ENCODE measurements around the gene TAGLN.

TAGLN gene

DNA sequence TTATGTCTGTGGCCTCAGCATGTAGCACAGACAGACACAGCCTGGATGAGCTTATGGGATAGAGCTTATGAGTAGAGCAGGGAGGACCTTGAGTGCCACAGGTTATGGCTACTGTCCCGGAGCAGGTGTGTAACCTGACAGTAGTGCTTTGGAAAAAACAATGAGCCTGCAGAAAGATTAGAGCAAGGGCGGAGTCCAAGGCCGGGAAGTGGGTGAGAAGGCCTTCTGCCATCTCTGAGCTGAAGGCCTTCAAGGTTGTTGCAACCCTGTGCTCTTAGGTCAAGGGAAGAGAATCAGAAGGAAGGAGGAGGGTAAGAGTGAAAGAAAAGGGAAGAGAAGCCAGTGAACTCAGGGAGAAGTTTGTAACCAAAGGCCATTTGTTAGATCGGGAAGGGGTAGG lies 3.9 kb upstream of the TAGLN start:
- TF ChIP-seq, protein P1, sequence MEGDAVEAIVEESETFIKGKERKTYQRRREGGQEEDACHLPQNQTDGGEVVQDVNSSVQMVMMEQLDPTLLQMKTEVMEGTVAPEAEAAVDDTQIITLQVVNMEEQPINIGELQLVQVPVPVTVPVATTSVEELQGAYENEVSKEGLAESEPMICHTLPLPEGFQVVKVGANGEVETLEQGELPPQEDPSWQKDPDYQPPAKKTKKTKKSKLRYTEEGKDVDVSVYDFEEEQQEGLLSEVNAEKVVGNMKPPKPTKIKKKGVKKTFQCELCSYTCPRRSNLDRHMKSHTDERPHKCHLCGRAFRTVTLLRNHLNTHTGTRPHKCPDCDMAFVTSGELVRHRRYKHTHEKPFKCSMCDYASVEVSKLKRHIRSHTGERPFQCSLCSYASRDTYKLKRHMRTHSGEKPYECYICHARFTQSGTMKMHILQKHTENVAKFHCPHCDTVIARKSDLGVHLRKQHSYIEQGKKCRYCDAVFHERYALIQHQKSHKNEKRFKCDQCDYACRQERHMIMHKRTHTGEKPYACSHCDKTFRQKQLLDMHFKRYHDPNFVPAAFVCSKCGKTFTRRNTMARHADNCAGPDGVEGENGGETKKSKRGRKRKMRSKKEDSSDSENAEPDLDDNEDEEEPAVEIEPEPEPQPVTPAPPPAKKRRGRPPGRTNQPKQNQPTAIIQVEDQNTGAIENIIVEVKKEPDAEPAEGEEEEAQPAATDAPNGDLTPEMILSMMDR (IDR thresholded peaks at IDR 0.05; ENCODE audit: low read depth, low read length): no peak
- no peak for DNase-seq (ENCODE audit: low read depth, low spot score)
- in situ Hi-C loops (cut with HindIII; ENCODE audit: low sequenced_read_pairs): no loop called here
- no peak overlapping the region for H3K4me3 ChIP-seq (ENCODE audit: low read depth, low read length)

DNA sequence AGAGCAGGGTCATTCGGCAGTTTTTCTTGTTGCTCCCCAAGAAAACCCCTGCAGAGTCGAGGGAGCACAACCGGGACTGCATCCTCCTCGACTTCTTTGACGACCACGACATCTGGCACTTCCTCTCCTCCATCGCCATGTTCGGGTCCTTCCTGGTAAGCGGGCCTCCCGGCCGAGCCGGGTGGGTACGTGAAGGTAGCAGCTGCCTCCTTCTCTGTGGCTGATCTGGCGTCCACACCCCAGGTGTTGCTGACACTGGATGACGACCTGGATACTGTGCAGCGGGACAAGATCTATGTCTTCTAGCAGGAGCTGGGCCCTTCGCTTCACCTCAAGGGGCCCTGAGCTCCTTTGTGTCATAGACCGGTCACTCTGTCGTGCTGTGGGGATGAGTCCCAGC lies 3.4 kb upstream of the TAGLN start:
- in situ Hi-C loops (cut with HindIII; ENCODE audit: low sequenced_read_pairs): no loop called here
- no peak for DNase-seq (ENCODE audit: low read depth, low spot score)
- no peak overlapping the region for H3K4me3 ChIP-seq (ENCODE audit: low read depth, low read length)
- TF ChIP-seq, protein P1 (IDR thresholded peaks at IDR 0.05; ENCODE audit: low read depth, low read length): no peak

DNA sequence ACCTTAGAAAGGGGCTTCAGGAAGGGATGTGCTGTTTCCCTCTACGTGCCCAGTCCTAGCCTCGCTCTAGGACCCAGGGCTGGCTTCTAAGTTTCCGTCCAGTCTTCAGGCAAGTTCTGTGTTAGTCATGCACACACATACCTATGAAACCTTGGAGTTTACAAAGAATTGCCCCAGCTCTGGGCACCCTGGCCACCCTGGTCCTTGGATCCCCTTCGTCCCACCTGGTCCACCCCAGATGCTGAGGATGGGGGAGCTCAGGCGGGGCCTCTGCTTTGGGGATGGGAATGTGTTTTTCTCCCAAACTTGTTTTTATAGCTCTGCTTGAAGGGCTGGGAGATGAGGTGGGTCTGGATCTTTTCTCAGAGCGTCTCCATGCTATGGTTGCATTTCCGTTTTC lies 2.2 kb upstream of the TAGLN start:
- in situ Hi-C loops (cut with HindIII; ENCODE audit: low sequenced_read_pairs): no loop called here
- H3K4me3 ChIP-seq (ENCODE audit: low read depth, low read length): no peak overlapping the region
- no peak for DNase-seq (ENCODE audit: low read depth, low spot score)
- TF ChIP-seq, protein P1 (IDR thresholded peaks at IDR 0.05; ENCODE audit: low read depth, low read length): no peak

DNA sequence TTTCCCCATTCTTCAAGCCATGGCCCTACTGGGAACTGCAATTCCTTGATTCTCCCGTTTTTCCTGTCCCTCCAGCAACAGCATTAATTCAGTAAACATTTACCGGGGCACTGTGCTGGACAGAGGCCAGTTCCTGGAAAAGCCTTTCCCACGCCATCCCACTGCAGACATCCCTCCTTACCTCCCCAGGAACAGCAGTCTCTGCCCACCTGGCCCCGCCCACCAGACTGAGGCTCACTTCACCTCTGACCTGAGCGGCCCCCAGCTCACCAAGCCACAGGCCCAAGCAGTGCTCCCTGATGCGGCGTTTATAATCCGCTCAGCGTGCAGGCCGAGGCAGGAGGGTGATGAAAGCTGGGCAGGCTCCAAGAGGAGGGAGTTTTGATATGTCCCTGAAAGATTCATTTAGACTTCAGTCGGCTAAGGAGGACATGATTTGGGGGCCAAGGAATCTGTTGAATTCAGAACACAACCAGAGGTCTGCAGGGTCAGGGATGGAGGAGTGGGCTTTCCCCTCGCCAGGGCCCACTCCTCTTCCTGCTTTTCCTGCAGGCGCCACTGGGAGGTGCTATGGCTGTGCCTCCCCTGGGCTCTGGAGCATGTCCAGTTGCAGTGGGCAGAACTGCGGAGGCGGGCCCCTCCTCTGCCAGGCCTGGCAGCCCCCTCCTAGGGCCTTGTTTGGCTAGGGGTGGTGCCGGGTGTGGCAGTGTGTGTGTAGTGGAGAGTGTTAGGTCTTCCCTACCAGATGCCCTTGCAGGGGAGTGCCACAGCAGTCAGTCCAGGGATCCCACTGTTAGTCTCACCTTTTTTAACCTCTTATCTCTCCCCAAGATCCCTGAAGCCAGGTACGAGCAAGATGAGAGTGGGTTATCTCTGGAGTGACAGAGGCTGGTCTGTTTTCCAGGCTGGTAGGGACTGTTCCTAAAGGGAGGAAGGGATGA lies 1.4 kb upstream of the TAGLN start:
- in situ Hi-C loops (cut with HindIII; ENCODE audit: low sequenced_read_pairs): no loop called here
- no peak for DNase-seq (ENCODE audit: low read depth, low spot score)
- TF ChIP-seq, protein P1 (IDR thresholded peaks at IDR 0.05; ENCODE audit: low read depth, low read length): peak; percentile 63
- H3K4me3 ChIP-seq (ENCODE audit: low read depth, low read length): peak overlapping the region; percentile 64

DNA sequence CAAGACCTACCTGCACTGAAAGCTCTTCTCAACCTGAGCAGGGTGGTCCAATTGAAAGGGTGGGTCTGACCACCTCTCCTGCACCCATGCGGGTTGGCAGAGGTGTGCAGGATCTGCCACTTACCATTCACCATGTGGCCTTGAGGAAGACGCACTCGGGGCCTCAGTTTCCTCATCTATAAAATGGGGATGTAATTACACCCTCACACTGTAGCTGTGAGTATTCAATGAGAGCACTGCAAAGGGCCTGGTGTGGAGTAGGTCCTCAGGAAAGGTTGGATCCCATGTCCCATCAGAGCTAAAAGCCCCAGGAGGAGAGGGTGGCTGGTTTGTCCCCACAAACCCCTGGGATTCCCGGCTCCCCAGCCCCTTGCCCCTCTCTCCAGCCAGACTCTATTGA lies 557 bp upstream of the TAGLN start:
- TF ChIP-seq, protein P1 (IDR thresholded peaks at IDR 0.05; ENCODE audit: low read depth, low read length): no peak
- in situ Hi-C loops (cut with HindIII; ENCODE audit: low sequenced_read_pairs): no loop called here
- peak overlapping the region; percentile 64 for H3K4me3 ChIP-seq (ENCODE audit: low read depth, low read length)
- no peak for DNase-seq (ENCODE audit: low read depth, low spot score)

DNA sequence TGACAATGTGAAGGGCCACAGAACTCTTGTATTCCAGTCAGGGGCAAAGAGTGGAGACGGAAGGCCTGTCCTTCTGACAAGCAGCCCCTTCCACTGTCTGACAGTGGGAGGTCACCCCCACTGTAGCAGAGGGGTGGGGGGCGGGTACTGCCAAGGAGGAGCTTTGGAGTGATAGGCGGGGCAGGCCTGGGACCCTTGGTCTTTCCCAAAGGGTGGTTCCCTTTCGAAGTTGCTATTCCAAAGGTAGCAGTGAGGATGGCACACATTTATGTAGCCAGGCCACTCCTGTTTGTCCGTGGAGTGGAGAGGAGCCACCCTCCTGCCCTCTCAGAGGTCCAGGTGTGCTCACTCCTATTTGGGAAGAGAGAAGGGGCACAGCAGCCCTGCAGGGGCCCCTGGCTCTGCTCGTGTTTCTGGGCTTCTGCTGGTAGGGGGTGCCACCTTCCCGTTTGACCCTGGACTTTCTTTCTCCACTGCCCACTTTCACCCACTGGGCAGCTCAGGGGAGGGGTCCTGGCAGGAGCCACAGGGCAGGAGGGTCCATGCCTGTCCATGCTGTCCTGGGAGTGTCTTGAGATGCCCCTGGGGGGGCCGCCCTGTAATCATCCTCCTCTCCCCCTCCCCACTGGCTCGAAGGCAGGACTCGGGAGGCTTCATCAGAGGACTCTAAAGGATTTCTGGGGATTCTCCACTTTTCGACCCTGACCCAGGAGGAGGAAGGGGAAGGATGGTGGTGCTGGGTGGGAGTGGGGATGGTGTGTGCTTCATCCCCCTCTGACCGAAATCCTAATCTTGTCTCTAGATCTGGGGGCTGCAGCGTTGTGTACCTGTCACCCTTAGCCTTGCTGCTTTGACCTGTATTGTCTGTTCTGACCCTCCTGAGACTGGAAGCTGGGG lies 994 bp downstream of the TAGLN start:
- in situ Hi-C loops (cut with HindIII; ENCODE audit: low sequenced_read_pairs): no loop called here
- peak overlapping the region; percentile 64 for H3K4me3 ChIP-seq (ENCODE audit: low read depth, low read length)
- no peak for DNase-seq (ENCODE audit: low read depth, low spot score)
- TF ChIP-seq, protein P1 (IDR thresholded peaks at IDR 0.05; ENCODE audit: low read depth, low read length): no peak
